PFSK-1 (cell line): ENCODE data around the gene TM4SF4.

ENCODE experiments used
- FOXP2 ChIP-seq: optimal IDR thresholded peaks from 2 replicates; pipeline ENCODE3; 2011; ENCODE audit warnings: borderline replicate concordance, control low read depth, inconsistent platforms; ENCODE audit not compliant: insufficient read depth; ENCODE audit errors: extremely low read length, extremely low read depth
- POLR2AphosphoS5 ChIP-seq: IDR thresholded peaks from 2 replicates; pipeline ENCODE4 v1.6.1; 2012; ENCODE audit warnings: low read depth, mild to moderate bottlenecking, control low read depth, low read length, moderate library complexity
- REST ChIP-seq, 2 experiments: IDR thresholded peaks; 2 replicates each; pipeline versions ENCODE4 v1.6.1 to v1.8.0; 2011 to 2012; ENCODE audit warnings: low read depth in 2 of 2, low read length in 2 of 2, control low read depth in 1 of 2, inconsistent platforms in 1 of 2, mild to moderate bottlenecking in 1 of 2, moderate library complexity in 1 of 2; ENCODE audit not compliant: insufficient read depth in 1 of 2
- SIN3A ChIP-seq: IDR thresholded peaks from 2 replicates; pipeline ENCODE4 v1.6.1; 2012; ENCODE audit warnings: mild to moderate bottlenecking, low read length, moderate library complexity, borderline replicate concordance; ENCODE audit not compliant: insufficient read depth
- TAF1 ChIP-seq: IDR thresholded peaks from 2 replicates; pipeline ENCODE4 v1.6.1; 2012; ENCODE audit warnings: low read length, control low read depth, borderline replicate concordance; ENCODE audit not compliant: insufficient read depth

The TM4SF4 gene

GRCh38 chr3:149494022-149494758, 19.7 kb downstream of the TM4SF4 start:
- TF ChIP-seq TAF1 (no peak), FOXP2 (no peak), POLR2AphosphoS5 (no peak), SIN3A (no peak), REST (IDR thresholded peaks at IDR 0.05; ENCODE audit: insufficient read depth in 1 of 2, low read depth in 2 of 2, low read length in 2 of 2) (no peak)

GRCh38 chr3:149494759-149495580, 20.5 kb downstream of the TM4SF4 start:
- TF ChIP-seq FOXP2, result no peak
- no peak for TF ChIP-seq REST (IDR thresholded peaks at IDR 0.05; ENCODE audit: insufficient read depth in 1 of 2, low read depth in 2 of 2, low read length in 2 of 2)
- TF ChIP-seq SIN3A, result no peak
- no peak for TF ChIP-seq POLR2AphosphoS5
- TF ChIP-seq TAF1, result no peak

GRCh38 chr3:149495581-149496125, 21.2 kb downstream of the TM4SF4 start:
- TF ChIP-seq REST (IDR thresholded peaks at IDR 0.05; ENCODE audit: insufficient read depth in 1 of 2, low read depth in 2 of 2, low read length in 2 of 2) (no peak), SIN3A (no peak), POLR2AphosphoS5 (no peak), TAF1 (no peak), FOXP2 (no peak)

- TF ChIP-seq POLR2AphosphoS5, result no peak
- no peak for TF ChIP-seq REST (IDR thresholded peaks at IDR 0.05; ENCODE audit: insufficient read depth in 1 of 2, low read depth in 2 of 2, low read length in 2 of 2)
- TF ChIP-seq SIN3A, result no peak
- no peak for TF ChIP-seq FOXP2
- no peak for TF ChIP-seq TAF1
Measured at GRCh38 chr3:149496891-149497290, 22.4 kb downstream of the TM4SF4 start.
